ENCODE results near the gene APMAP.

DNA sequence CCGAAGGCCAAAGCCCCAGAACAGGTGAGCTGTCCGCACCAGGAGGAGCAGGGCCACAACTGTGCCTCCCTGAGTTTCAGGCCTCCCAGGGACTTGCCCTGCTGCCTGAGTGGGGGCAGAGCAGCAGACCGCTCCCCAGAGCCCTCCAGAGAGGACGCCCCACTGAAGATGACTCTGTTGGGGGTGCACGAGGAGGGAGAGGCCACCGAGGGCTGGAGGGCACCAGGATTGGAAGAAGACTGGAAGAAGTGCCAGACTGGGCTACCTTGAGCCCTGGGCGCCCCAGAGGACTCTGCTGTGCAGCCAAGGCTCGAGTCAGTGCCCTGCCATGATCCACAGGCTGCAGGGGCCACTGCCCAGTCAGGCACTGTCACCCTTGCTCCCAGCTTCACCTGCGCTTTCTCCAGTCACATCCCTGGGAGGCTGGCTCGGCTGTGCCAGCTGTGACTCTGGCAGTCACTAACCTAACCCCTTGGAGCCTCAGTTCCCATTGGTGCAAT lies 32.2 kb downstream of the APMAP start:
- TF ChIP-seq POLR2A (IDR thresholded peaks at IDR 0.05): no peak
- TF ChIP-seq, protein P1, sequence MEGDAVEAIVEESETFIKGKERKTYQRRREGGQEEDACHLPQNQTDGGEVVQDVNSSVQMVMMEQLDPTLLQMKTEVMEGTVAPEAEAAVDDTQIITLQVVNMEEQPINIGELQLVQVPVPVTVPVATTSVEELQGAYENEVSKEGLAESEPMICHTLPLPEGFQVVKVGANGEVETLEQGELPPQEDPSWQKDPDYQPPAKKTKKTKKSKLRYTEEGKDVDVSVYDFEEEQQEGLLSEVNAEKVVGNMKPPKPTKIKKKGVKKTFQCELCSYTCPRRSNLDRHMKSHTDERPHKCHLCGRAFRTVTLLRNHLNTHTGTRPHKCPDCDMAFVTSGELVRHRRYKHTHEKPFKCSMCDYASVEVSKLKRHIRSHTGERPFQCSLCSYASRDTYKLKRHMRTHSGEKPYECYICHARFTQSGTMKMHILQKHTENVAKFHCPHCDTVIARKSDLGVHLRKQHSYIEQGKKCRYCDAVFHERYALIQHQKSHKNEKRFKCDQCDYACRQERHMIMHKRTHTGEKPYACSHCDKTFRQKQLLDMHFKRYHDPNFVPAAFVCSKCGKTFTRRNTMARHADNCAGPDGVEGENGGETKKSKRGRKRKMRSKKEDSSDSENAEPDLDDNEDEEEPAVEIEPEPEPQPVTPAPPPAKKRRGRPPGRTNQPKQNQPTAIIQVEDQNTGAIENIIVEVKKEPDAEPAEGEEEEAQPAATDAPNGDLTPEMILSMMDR (IDR thresholded peaks at IDR 0.05): no peak

Measured in uterus (tissue), 2 donors.